Effector memory CD4-positive, alpha-beta T cell (primary cell): ENCODE data around the gene SEMA5B.

Experiments
- DNase-seq, 3 donors: peaks; one replicate each; pipeline ENCODE4 v3.0.0-alpha.2; 2020
- H3K27ac ChIP-seq: 2 replicates; pipeline ENCODE4 v1.7.0; 2013; ENCODE audit warnings: mild to moderate bottlenecking, low read length, moderate library complexity; ENCODE audit not compliant: insufficient read depth, poor library complexity, severe bottlenecking
- H3K27me3 ChIP-seq: replicated peaks from 2 replicates; pipeline ENCODE4 v1.7.0; 2013; ENCODE audit warnings: mild to moderate bottlenecking, low read length; ENCODE audit not compliant: insufficient read depth, control insufficient read depth, poor library complexity, severe bottlenecking
- H3K36me3 ChIP-seq: 2 replicates; pipeline ENCODE4 v1.7.0; 2013; ENCODE audit warnings: mild to moderate bottlenecking, low read length, moderate library complexity; ENCODE audit not compliant: control insufficient read depth, insufficient read depth
- H3K4me1 ChIP-seq: 2 replicates; pipeline ENCODE4 v1.7.0; 2013; ENCODE audit warnings: low read length, mild to moderate bottlenecking; ENCODE audit not compliant: control insufficient read depth, insufficient read depth, poor library complexity, severe bottlenecking
- H3K4me3 ChIP-seq: 2 replicates; pipeline ENCODE4 v1.7.0; 2013; ENCODE audit warnings: low read length, low read depth, mild to moderate bottlenecking; ENCODE audit not compliant: insufficient read depth, poor library complexity, severe bottlenecking
- H3K9me3 ChIP-seq: 2 replicates; pipeline ENCODE4 v1.7.0; 2013; ENCODE audit warnings: mild to moderate bottlenecking, low read length, moderate library complexity; ENCODE audit not compliant: control insufficient read depth

SEMA5B gene

GRCh38 chr3:123002100-123002748 is 25.3 kb downstream of the SEMA5B start:
- no peak overlapping the region for H3K4me3 ChIP-seq
- no peak for DNase-seq
- H3K27me3 ChIP-seq: no peaks in the 10 kb centered on the region
- no peaks in the 10 kb centered on the region for H3K9me3 ChIP-seq
- H3K36me3 ChIP-seq: no peaks in the 10 kb centered on the region
- H3K27ac ChIP-seq: no peak overlapping the region
- no peaks in the 10 kb centered on the region for H3K4me1 ChIP-seq

- no peak for DNase-seq
- H3K27ac ChIP-seq: no peak overlapping the region
- no peak overlapping the region for H3K4me3 ChIP-seq
- no peaks in the 10 kb centered on the region for H3K36me3 ChIP-seq
- no peaks in the 10 kb centered on the region for H3K9me3 ChIP-seq
- no peaks in the 10 kb centered on the region for H3K4me1 ChIP-seq
- no peaks in the 10 kb centered on the region for H3K27me3 ChIP-seq
Observed at GRCh38 chr3:122998856-122999255, 28.7 kb downstream of the SEMA5B start.

GRCh38 chr3:122998206-122998605 is 29.4 kb downstream of the SEMA5B start:
- H3K27ac ChIP-seq: no peak overlapping the region
- H3K27me3 ChIP-seq: no peaks in the 10 kb centered on the region
- no peak for DNase-seq
- no peaks in the 10 kb centered on the region for H3K4me1 ChIP-seq
- no peaks in the 10 kb centered on the region for H3K9me3 ChIP-seq
- no peaks in the 10 kb centered on the region for H3K36me3 ChIP-seq
- no peak overlapping the region for H3K4me3 ChIP-seq

GRCh38 chr3:122996038-122996580 is 31.5 kb downstream of the SEMA5B start:
- Histone ChIP-seq H3K27ac (no peak overlapping the region), H3K36me3 (no peaks in the 10 kb centered on the region), H3K4me3 (no peak overlapping the region), H3K4me1 (no peaks in the 10 kb centered on the region), H3K9me3 (no peaks in the 10 kb centered on the region), H3K27me3 (no peaks in the 10 kb centered on the region)
- no peak for DNase-seq

GRCh38 chr3:122994954-122995353 is 32.6 kb downstream of the SEMA5B start:
- no peak for DNase-seq
- Histone ChIP-seq H3K4me1 (no peaks in the 10 kb centered on the region), H3K4me3 (no peak overlapping the region), H3K27ac (no peak overlapping the region), H3K27me3 (no peaks in the 10 kb centered on the region), H3K36me3 (no peaks in the 10 kb centered on the region), H3K9me3 (no peaks in the 10 kb centered on the region)

- H3K4me1 ChIP-seq: no peaks in the 10 kb centered on the region
Observed at GRCh38 chr3:122993124-122993978, 34.2 kb downstream of the SEMA5B start.

GRCh38 chr3:122992676-122993075 is 34.9 kb downstream of the SEMA5B start:
- Histone ChIP-seq H3K9me3 (no peaks in the 10 kb centered on the region), H3K27ac (no peak overlapping the region), H3K27me3 (no peaks in the 10 kb centered on the region), H3K4me3 (no peak overlapping the region), H3K4me1 (no peaks in the 10 kb centered on the region), H3K36me3 (no peaks in the 10 kb centered on the region)
- DNase-seq: no peak

More at GRCh38 chr3:122993124-122993978, 34.2 kb downstream of the SEMA5B start:
- no peaks in the 10 kb centered on the region for H3K36me3 ChIP-seq
- no peak overlapping the region for H3K27ac ChIP-seq
- H3K27me3 ChIP-seq: no peaks in the 10 kb centered on the region
- no peak for DNase-seq
- no peak overlapping the region for H3K4me3 ChIP-seq
- H3K9me3 ChIP-seq: no peaks in the 10 kb centered on the region

- DNase-seq: no peak
- H3K27me3 ChIP-seq: no peaks in the 10 kb centered on the region
Observed at GRCh38 chr3:122992133-122992532, 35.4 kb downstream of the SEMA5B start.

GRCh38 chr3:122991236-122991985 is 36.2 kb downstream of the SEMA5B start:
- no peak overlapping the region for H3K27ac ChIP-seq
- H3K4me1 ChIP-seq: no peaks in the 10 kb centered on the region
- H3K36me3 ChIP-seq: no peaks in the 10 kb centered on the region
- DNase-seq: no peak
- H3K4me3 ChIP-seq: no peak overlapping the region
- H3K27me3 ChIP-seq: no peaks in the 10 kb centered on the region
- H3K9me3 ChIP-seq: no peaks in the 10 kb centered on the region

More at GRCh38 chr3:122992133-122992532, 35.4 kb downstream of the SEMA5B start:
- H3K9me3 ChIP-seq: no peaks in the 10 kb centered on the region
- H3K4me1 ChIP-seq: no peaks in the 10 kb centered on the region
- H3K4me3 ChIP-seq: no peak overlapping the region
- H3K36me3 ChIP-seq: no peaks in the 10 kb centered on the region
- H3K27ac ChIP-seq: no peak overlapping the region
